ENCODE data around the gene CELF1.

Gene CELF1

GRCh38 chr11:47552566-47553405 is at the start of gene CELF1:
TSS of gene CELF1 (minus strand) at chr11:47553132. CDS start at chr11:47499523, 53,609 bp downstream.
- DNase-seq (ENCODE audit: low read depth, low spot score) = peak; percentile 95

- DNase-seq (ENCODE audit: low read depth, low spot score) = no peak
Observed at GRCh38 chr11:47599902-47600301, 47.0 kb upstream of the CELF1 start.

GRCh38 chr11:47595967-47596366 is 43.0 kb upstream of the CELF1 start:
- DNase-seq (ENCODE audit: low read depth, low spot score) = no peak

GRCh38 chr11:47595029-47595428 is 42.1 kb upstream of the CELF1 start:
- no peak for DNase-seq (ENCODE audit: low read depth, low spot score)

- peak; percentile 14 for DNase-seq (ENCODE audit: low read depth, low spot score)
Observed at GRCh38 chr11:47593934-47594855, 41.3 kb upstream of the CELF1 start, which contains the start of gene C1QTNF4. TSS of gene C1QTNF4 (minus strand) at chr11:47594411. CDS start at chr11:47590810, 3,601 bp downstream.

GRCh38 chr11:47593492-47593933 is 40.6 kb upstream of the CELF1 start:
- DNase-seq (ENCODE audit: low read depth, low spot score) = no peak

- DNase-seq (ENCODE audit: low read depth, low spot score) = no peak
Observed at GRCh38 chr11:47592970-47593369, 40.0 kb upstream of the CELF1 start.

- DNase-seq (ENCODE audit: low read depth, low spot score) = no peak
Observed at GRCh38 chr11:47592251-47592650, 39.3 kb upstream of the CELF1 start.

- peak; percentile 53 for DNase-seq (ENCODE audit: low read depth, low spot score)
Observed at GRCh38 chr11:47591764-47592163, 38.8 kb upstream of the CELF1 start.

GRCh38 chr11:47589977-47590861 is 37.3 kb upstream of the CELF1 start:
- peak; percentile 70 for DNase-seq (ENCODE audit: low read depth, low spot score)

GRCh38 chr11:47589584-47589976 is 36.6 kb upstream of the CELF1 start:
- no peak for DNase-seq (ENCODE audit: low read depth, low spot score)

GRCh38 chr11:47589118-47589517 is 36.2 kb upstream of the CELF1 start:
- no peak for DNase-seq (ENCODE audit: low read depth, low spot score)

GRCh38 chr11:47587723-47588326 is 34.9 kb upstream of the CELF1 start:
- DNase-seq (ENCODE audit: low read depth, low spot score) = no peak

GRCh38 chr11:47587039-47587716 is 34.2 kb upstream of the CELF1 start:
- no peak for DNase-seq (ENCODE audit: low read depth, low spot score)

- DNase-seq (ENCODE audit: low read depth, low spot score) = no peak
Observed at GRCh38 chr11:47586098-47586855, 33.3 kb upstream of the CELF1 start, which contains the start of gene FAM180B. TSS of gene FAM180B (plus strand) at chr11:47586678. CDS start at chr11:47586769, 91 bp downstream.

GRCh38 chr11:47583844-47584243 is 30.9 kb upstream of the CELF1 start:
- DNase-seq (ENCODE audit: low read depth, low spot score) = no peak

GRCh38 chr11:47578524-47579494 is 25.9 kb upstream of the CELF1 start, which contains the start of the genes KBTBD4 and NDUFS3:
TSS of gene KBTBD4 (minus strand) at chr11:47578970. CDS start at chr11:47578951, 19 bp downstream.
TSS of gene NDUFS3 (plus strand) at chr11:47579074. CDS start at chr11:47579092, 18 bp downstream.
- DNase-seq (ENCODE audit: low read depth, low spot score) = peak; percentile 96
